HS-27A (cell line): Measurements from ENCODE around the gene PLOD3.
"Not testable (repeated sequence)": the region's sequence is repeated elsewhere in the genome, so short reads cannot be mapped to it uniquely, and the experiment has no call there.

ENCODE experiments used
- DNase-seq: peaks from one replicate; pipeline ENCODE4 v3.0.0-alpha.2; 2012; ENCODE audit warnings: low read depth, missing footprints

The PLOD3 gene

GRCh38 chr7:101217388-101218235 is at the start of gene PLOD3, which contains the start of gene ZNHIT1:
Gene PLOD3, minus strand, starts transcription at chr7:101217581. Its CDS starts 307 bp downstream, at chr7:101217274.
Gene ZNHIT1, plus strand, starts transcription at chr7:101218165. Its CDS starts 31 bp downstream, at chr7:101218196.
- DNase-seq = peak; percentile 90

GRCh38 chr7:101265622-101266516 is 48.5 kb upstream of the PLOD3 start:
- DNase-seq = no peak

GRCh38 chr7:101264102-101264706 is 46.8 kb upstream of the PLOD3 start:
- DNase-seq = not testable (repeated sequence)

GRCh38 chr7:101258243-101258731 is 40.9 kb upstream of the PLOD3 start:
- no peak for DNase-seq

GRCh38 chr7:101255796-101256195 is 38.4 kb upstream of the PLOD3 start:
- no peak for DNase-seq

GRCh38 chr7:101253199-101253598 is 35.8 kb upstream of the PLOD3 start:
- not testable (repeated sequence) for DNase-seq

GRCh38 chr7:101251871-101252659 is 34.7 kb upstream of the PLOD3 start:
- DNase-seq = peak; percentile 75

GRCh38 chr7:101250324-101250723 is 32.9 kb upstream of the PLOD3 start:
- no peak for DNase-seq

GRCh38 chr7:101248276-101248675 is 30.9 kb upstream of the PLOD3 start:
- DNase-seq = no peak

GRCh38 chr7:101245147-101245668 is 27.8 kb upstream of the PLOD3 start:
- DNase-seq = no peak

- peak; percentile 51 for DNase-seq
These were observed 27.2 kb upstream of the PLOD3 start, which contains the start of gene FIS1 for GRCh38 chr7:101244375-101245146. Gene FIS1, minus strand, starts transcription at chr7:101245081. Its CDS starts 77 bp downstream, at chr7:101245004.

GRCh38 chr7:101243646-101244374 is 26.4 kb upstream of the PLOD3 start:
- no peak for DNase-seq

GRCh38 chr7:101241443-101242349 is 24.3 kb upstream of the PLOD3 start:
- no peak for DNase-seq

GRCh38 chr7:101241015-101241363 is 23.6 kb upstream of the PLOD3 start:
- DNase-seq = no peak

- DNase-seq = no peak
These were observed 23.0 kb upstream of the PLOD3 start for GRCh38 chr7:101240226-101241014.

GRCh38 chr7:101239951-101240220 is 22.5 kb upstream of the PLOD3 start:
- no peak for DNase-seq

GRCh38 chr7:101239191-101239950 is 22.0 kb upstream of the PLOD3 start:
- no peak for DNase-seq
